ENCODE results near the gene RASGEF1B.

DNA sequence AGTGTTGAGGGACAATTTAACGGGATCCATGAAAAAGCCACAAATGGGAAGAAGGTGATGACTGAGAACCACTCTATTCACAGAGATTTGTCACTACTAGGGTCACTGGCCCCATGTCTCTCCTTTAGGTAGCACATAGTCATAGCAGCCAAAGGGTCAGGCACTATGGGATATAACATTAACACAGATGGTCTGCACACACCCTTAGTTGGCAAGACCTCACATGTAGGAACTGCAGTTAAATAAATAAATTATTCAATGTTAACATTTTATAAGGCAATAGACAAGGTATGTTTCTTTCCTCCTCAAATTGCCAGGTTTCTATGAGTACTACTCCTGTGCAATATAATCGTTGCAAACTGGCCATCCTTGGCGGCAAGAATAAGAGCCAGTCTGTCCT, 10.9 kb downstream of the RASGEF1B start:
- TF ChIP-seq EZH2 (IDR thresholded peaks at IDR 0.05; ENCODE audit: low read length, unreplicated experiment): no peak
- TF ChIP-seq, protein P1, sequence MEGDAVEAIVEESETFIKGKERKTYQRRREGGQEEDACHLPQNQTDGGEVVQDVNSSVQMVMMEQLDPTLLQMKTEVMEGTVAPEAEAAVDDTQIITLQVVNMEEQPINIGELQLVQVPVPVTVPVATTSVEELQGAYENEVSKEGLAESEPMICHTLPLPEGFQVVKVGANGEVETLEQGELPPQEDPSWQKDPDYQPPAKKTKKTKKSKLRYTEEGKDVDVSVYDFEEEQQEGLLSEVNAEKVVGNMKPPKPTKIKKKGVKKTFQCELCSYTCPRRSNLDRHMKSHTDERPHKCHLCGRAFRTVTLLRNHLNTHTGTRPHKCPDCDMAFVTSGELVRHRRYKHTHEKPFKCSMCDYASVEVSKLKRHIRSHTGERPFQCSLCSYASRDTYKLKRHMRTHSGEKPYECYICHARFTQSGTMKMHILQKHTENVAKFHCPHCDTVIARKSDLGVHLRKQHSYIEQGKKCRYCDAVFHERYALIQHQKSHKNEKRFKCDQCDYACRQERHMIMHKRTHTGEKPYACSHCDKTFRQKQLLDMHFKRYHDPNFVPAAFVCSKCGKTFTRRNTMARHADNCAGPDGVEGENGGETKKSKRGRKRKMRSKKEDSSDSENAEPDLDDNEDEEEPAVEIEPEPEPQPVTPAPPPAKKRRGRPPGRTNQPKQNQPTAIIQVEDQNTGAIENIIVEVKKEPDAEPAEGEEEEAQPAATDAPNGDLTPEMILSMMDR (conservative IDR thresholded peaks at IDR 0.05; ENCODE audit: low read depth, low read length): no peak
- no peak for TF ChIP-seq EZH2phosphoT487 (IDR thresholded peaks at IDR 0.05; ENCODE audit: borderline replicate concordance, low read length)

Measured in PC-3 (cell line).